ENCODE results near the gene TAX1BP1.

Gene TAX1BP1

DNA sequence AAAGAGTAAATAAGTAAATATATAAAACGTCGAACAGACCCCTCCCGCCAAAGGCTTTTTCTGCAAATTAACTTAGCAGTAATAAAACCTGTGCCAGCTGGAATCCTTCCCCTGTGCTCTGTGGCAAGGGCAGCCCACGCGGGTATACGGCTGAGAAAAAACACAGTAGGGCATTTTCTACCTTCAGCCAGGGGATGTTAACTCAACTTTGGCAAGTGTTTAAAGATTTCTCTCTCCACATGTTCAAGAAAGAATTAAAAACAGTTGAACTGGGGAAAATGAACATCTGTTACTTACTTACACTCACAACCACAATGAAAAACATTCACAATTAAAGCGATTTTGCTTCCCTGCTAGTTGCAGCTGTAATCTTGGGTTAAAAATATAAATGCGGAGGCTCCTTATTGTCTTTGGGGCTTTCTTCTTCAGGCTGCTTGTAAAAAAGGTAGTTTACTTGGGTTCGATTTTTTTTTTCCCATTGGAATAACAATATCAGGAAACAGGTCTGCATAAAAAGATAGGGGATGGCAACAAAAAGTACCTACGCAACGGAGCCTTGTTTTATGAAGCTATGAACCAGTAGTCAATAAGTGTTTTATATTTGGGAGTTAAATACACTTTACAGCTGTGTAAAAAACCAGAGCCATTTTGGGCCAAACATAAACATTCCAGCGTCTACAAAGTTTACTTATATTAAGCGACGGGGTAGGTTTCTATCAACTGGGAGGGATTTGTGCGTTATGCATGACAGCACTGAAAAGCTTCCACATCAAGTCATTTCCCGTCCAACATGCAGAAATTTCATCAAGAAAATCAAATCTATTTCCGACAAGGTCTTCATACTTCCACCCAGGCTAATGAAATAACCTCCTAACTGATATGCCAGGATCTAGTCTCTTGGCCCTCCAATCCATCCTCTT is 132.7 kb downstream of the TAX1BP1 start:
- H3K4me3 ChIP-seq (ENCODE audit: low read depth in 1 of 2, low read length in 2 of 2), result no peak overlapping the region
- no peaks in the 10 kb centered on the region for H3K36me3 ChIP-seq (ENCODE audit: insufficient read depth, low read length)
- no peaks in the 10 kb centered on the region for H3K9me3 ChIP-seq (ENCODE audit: insufficient read depth, low read length, severe bottlenecking)
- H2AFZ ChIP-seq (ENCODE audit: low read depth, low read length), result no peak overlapping the region
- ATAC-seq (ENCODE audit: insufficient read depth, low read depth) (no peak), DNase-seq (no peak)
- no peaks in the 10 kb centered on the region for H3K27me3 ChIP-seq (ENCODE audit: insufficient read depth, low read length, poor library complexity)
- TF ChIP-seq EZH2 (IDR thresholded peaks at IDR 0.05; ENCODE audit: borderline replicate concordance, low read depth, low read length, severe bottlenecking), result no peak
- TF ChIP-seq, protein P1, sequence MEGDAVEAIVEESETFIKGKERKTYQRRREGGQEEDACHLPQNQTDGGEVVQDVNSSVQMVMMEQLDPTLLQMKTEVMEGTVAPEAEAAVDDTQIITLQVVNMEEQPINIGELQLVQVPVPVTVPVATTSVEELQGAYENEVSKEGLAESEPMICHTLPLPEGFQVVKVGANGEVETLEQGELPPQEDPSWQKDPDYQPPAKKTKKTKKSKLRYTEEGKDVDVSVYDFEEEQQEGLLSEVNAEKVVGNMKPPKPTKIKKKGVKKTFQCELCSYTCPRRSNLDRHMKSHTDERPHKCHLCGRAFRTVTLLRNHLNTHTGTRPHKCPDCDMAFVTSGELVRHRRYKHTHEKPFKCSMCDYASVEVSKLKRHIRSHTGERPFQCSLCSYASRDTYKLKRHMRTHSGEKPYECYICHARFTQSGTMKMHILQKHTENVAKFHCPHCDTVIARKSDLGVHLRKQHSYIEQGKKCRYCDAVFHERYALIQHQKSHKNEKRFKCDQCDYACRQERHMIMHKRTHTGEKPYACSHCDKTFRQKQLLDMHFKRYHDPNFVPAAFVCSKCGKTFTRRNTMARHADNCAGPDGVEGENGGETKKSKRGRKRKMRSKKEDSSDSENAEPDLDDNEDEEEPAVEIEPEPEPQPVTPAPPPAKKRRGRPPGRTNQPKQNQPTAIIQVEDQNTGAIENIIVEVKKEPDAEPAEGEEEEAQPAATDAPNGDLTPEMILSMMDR (IDR thresholded peaks at IDR 0.05; ENCODE audit: borderline replicate concordance, extremely low read depth, low read length, poor library complexity, severe bottlenecking), result no peak
- H3K9ac ChIP-seq (ENCODE audit: low read depth, low read length), result no peak overlapping the region
- no peak overlapping the region for H3K27ac ChIP-seq (ENCODE audit: low read length)
- H4K20me1 ChIP-seq (ENCODE audit: insufficient read depth, low read length), result 0 out of 2 replicates have a peak, but pooled peaks cover 2% of the 10 kb centered on the region
- no peak overlapping the region for H3K4me2 ChIP-seq (ENCODE audit: insufficient read depth, low read length)
- H3K79me2 ChIP-seq (ENCODE audit: insufficient read depth, low read length), result no peaks in the 10 kb centered on the region
- H3K4me1 ChIP-seq (ENCODE audit: insufficient read depth, low read length), result no peaks in the 10 kb centered on the region

DNA sequence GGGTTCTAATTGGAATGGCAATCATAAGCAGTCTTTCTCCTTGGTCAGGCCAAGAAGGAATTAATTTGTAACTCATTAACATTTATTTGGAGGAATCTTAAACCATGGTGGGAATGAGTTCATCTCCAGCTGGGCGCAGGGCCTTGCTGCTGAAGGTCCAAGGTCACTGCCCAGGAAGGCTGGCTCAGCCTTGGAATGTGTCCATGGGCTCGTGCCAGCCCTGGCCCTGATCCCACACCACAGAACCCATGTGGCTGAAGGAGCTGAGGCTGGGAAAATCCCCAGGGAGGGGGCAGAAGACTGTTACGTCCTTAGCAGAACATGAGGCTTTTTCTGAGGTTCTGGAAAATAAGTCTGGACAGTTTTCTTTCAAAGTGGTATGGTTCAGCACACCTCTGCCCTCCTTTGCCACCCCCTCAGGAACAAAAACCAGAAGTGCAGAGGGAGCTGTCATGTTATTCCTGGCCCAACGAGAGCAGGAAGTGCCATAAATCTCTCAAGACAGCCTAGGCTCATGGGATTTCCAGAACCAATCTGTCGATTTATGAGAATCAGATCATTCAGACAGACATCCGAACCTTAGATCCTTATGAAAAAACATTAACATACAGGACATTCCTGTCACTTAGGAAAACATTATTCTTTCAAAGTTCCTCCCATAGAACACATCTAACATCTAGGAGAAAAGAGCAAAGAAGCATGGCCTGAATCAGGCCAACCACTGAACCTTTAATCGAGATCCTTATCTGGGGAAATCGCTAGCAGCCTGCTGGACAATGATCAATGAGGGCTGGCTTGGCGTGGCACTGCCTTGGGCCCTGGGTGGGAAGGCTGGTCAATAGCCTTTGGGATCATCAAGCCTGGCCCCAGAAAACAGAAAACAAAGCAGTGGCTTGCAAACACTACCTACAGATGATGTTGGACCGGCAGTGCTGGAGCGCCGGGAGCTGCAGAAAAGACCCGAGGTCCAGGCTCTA is 134.3 kb downstream of the TAX1BP1 start:
- no peaks in the 10 kb centered on the region for H3K9me3 ChIP-seq (ENCODE audit: insufficient read depth, low read length, severe bottlenecking)
- no peak overlapping the region for H3K4me2 ChIP-seq (ENCODE audit: insufficient read depth, low read length)
- H3K27ac ChIP-seq (ENCODE audit: low read length), result no peak overlapping the region
- H3K4me3 ChIP-seq (ENCODE audit: low read depth in 1 of 2, low read length in 2 of 2), result no peak overlapping the region
- H3K4me1 ChIP-seq (ENCODE audit: insufficient read depth, low read length), result no peaks in the 10 kb centered on the region
- H4K20me1 ChIP-seq (ENCODE audit: insufficient read depth, low read length), result 0 out of 2 replicates have a peak, but pooled peaks cover 2% of the 10 kb centered on the region
- H3K79me2 ChIP-seq (ENCODE audit: insufficient read depth, low read length), result no peaks in the 10 kb centered on the region
- H3K36me3 ChIP-seq (ENCODE audit: insufficient read depth, low read length), result no peaks in the 10 kb centered on the region
- no peak for TF ChIP-seq EZH2 (IDR thresholded peaks at IDR 0.05; ENCODE audit: borderline replicate concordance, low read depth, low read length, severe bottlenecking)
- TF ChIP-seq, protein P1 (IDR thresholded peaks at IDR 0.05; ENCODE audit: borderline replicate concordance, extremely low read depth, low read length, poor library complexity, severe bottlenecking), result no peak
- H3K9ac ChIP-seq (ENCODE audit: low read depth, low read length), result no peak overlapping the region
- no peak for ATAC-seq (ENCODE audit: insufficient read depth, low read depth)
- DNase-seq, result no peak
- H3K27me3 ChIP-seq (ENCODE audit: insufficient read depth, low read length, poor library complexity), result no peaks in the 10 kb centered on the region
- no peak overlapping the region for H2AFZ ChIP-seq (ENCODE audit: low read depth, low read length)

DNA sequence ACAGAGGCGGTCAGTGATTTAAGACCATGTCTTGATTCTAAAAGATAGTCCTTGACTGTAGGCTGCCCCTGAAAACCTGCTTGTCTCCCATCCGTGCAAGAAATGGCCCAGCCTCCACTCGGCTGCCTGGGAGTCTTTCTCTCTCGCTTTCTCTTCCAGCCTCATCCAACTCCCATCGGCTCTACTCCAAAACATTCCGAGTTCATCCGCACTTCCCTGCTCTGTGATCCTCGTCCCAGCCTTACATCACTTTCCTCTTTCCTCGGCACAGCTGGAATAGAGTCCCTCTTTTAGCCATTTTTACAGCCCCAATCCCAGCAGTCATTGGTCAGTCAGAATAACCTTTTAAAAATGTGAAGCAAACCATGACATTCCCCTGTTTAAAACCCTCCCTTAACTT is 135.1 kb downstream of the TAX1BP1 start:
- TF ChIP-seq, protein P1 (IDR thresholded peaks at IDR 0.05; ENCODE audit: borderline replicate concordance, extremely low read depth, low read length, poor library complexity, severe bottlenecking), result no peak
- TF ChIP-seq EZH2 (IDR thresholded peaks at IDR 0.05; ENCODE audit: borderline replicate concordance, low read depth, low read length, severe bottlenecking), result no peak
- Histone ChIP-seq H4K20me1 (ENCODE audit: insufficient read depth, low read length) (0 out of 2 replicates have a peak, but pooled peaks cover 2% of the 10 kb centered on the region), H3K79me2 (ENCODE audit: insufficient read depth, low read length) (no peaks in the 10 kb centered on the region), H3K36me3 (ENCODE audit: insufficient read depth, low read length) (no peaks in the 10 kb centered on the region), H3K27me3 (ENCODE audit: insufficient read depth, low read length, poor library complexity) (no peaks in the 10 kb centered on the region), H3K4me3 (ENCODE audit: low read depth in 1 of 2, low read length in 2 of 2) (no peak overlapping the region), H3K9ac (ENCODE audit: low read depth, low read length) (no peak overlapping the region), H3K27ac (ENCODE audit: low read length) (no peak overlapping the region), H2AFZ (ENCODE audit: low read depth, low read length) (no peak overlapping the region), H3K4me1 (ENCODE audit: insufficient read depth, low read length) (no peaks in the 10 kb centered on the region), H3K9me3 (ENCODE audit: insufficient read depth, low read length, severe bottlenecking) (no peaks in the 10 kb centered on the region), H3K4me2 (ENCODE audit: insufficient read depth, low read length) (no peak overlapping the region)
- no peak for ATAC-seq (ENCODE audit: insufficient read depth, low read depth)
- DNase-seq, result no peak

Measured in DND-41 (cell line).